Activated naive CD4-positive, alpha-beta T cell treated with Interleukin-2 at 50 U/mL for 16 hours (primary cell): ENCODE results near the gene CCDC116.

Experiments used
- DNase-seq: peaks from one replicate; pipeline ENCODE4 v3.0.0-alpha.2; 2020

The CCDC116 gene

GRCh38 chr22:21682385-21683175 lies 50.0 kb downstream of the CCDC116 start:
- no peak for DNase-seq

GRCh38 chr22:21683401-21683811 lies 50.8 kb downstream of the CCDC116 start:
- no peak for DNase-seq

GRCh38 chr22:21684492-21685163 lies 52.1 kb downstream of the CCDC116 start:
- DNase-seq, result no peak

GRCh38 chr22:21685164-21685513 lies 52.6 kb downstream of the CCDC116 start:
- no peak for DNase-seq

- DNase-seq, result no peak
Observed at GRCh38 chr22:21686193-21686608, 53.6 kb downstream of the CCDC116 start.
